ENCODE measurements around the gene GMFB. TPM values are rescaled to one million over a fixed set of nuclear protein-coding genes. Genes with fewer than 3 reads are reported as not detected.
"Not testable (repeated sequence)": the region's sequence is repeated elsewhere in the genome, so short reads cannot be mapped to it uniquely, and the experiment has no call there.

GMFB gene
- polyA plus RNA-seq, 2 of the 4 experiments (the other 2 are of a cell fraction) = 45.5 to 66.7 TPM

- TF ChIP-seq HES2 (IDR thresholded peaks at IDR 0.05) = no peak
- TF ChIP-seq FOXS1 (CRISPR knock-in tag; IDR thresholded peaks at IDR 0.05) = no peak
- no peak for FAIRE-seq
- Histone ChIP-seq H3K4me3 (no peak overlapping the region), H3K4me2 (no peak overlapping the region), H3K4me1 (peaks cover 31% of the 10 kb centered on the region), H3K27ac (no peak overlapping the region), H3K9me3 (no peaks in the 10 kb centered on the region)
- no peak for ATAC-seq
- ChIA-PET CTCF (interaction anchor here (0.6 to 1.3 kb wide), 3 partner anchors 9 to 78 kb away, joined by 3 read pairs; no protein-coding TSS in a partner anchor), POLR2A (no interaction called here)
- WGBS (ENCODE audit: missing lambda C conversion rate) = 71% methylated on average over 7 of the region's 7 CpGs
- DNase-seq (ENCODE audit: low read depth in 1 of 2, low spot score in 1 of 2) = no peak
Observed at GRCh38 chr14:54444681-54445080, 44.1 kb downstream of the GMFB start.

DNA sequence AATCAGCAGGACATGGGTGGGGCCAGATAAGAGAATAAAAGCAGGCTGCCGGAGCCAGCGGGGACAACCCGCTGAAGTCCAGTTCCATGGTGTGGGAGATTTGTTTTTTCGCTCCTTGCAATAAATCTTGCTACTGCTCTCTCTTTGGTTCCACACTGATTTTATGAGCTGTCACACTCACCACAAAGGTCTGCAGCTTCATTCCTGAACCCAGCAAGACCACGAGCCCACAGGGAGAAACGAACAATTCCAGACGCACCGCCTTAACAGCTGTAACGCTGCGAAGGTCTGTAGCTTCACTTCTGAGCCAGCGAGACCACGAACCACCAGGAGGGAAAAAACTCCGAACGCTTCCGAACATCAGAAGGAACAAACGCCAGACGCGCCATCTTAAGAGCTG is 44.8 kb downstream of the GMFB start:
- WGBS (ENCODE audit: missing lambda C conversion rate) = 95% methylated on average over 18 of the region's 18 CpGs
- TF ChIP-seq CBX2 (IDR thresholded peaks at IDR 0.05; ENCODE audit: borderline replicate concordance, low read depth) (no peak), MAFK (IDR thresholded peaks at IDR 0.05; ENCODE audit: partially characterized antibody) (no peak), RCOR1 (IDR thresholded peaks at IDR 0.05; ENCODE audit: low read depth, low read length) (no peak), POLR2A (IDR thresholded peaks at IDR 0.05; ENCODE audit: low read length) (no peak), NR3C1 (IDR thresholded peaks at IDR 0.05) (no peak), JUNB (IDR thresholded peaks at IDR 0.05) (no peak), KDM1A (IDR thresholded peaks at IDR 0.05; ENCODE audit: low read depth) (no peak), USF2 (IDR thresholded peaks at IDR 0.05) (no peak), SMC3 (IDR thresholded peaks at IDR 0.05) (no peak), HOXA7 (CRISPR knock-in tag; IDR thresholded peaks at IDR 0.05) (no peak), ZFP36 (IDR thresholded peaks at IDR 0.05; ENCODE audit: borderline replicate concordance, partially characterized antibody) (no peak), RARB (CRISPR knock-in tag; IDR thresholded peaks at IDR 0.05) (no peak), FOSL2 (IDR thresholded peaks at IDR 0.05) (no peak), FOSL2 (CRISPR knock-in tag; IDR thresholded peaks at IDR 0.05) (no peak), TFCP2L1 (CRISPR knock-in tag; IDR thresholded peaks at IDR 0.05) (no peak), HES2 (IDR thresholded peaks at IDR 0.05) (no peak), EP300 (IDR thresholded peaks at IDR 0.05) (no peak)
- TF ChIP-seq, protein P1, sequence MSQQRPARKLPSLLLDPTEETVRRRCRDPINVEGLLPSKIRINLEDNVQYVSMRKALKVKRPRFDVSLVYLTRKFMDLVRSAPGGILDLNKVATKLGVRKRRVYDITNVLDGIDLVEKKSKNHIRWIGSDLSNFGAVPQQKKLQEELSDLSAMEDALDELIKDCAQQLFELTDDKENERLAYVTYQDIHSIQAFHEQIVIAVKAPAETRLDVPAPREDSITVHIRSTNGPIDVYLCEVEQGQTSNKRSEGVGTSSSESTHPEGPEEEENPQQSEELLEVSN (IDR thresholded peaks at IDR 0.05; ENCODE audit: borderline replicate concordance, low read depth) = no peak
- TF ChIP-seq, protein P2, sequence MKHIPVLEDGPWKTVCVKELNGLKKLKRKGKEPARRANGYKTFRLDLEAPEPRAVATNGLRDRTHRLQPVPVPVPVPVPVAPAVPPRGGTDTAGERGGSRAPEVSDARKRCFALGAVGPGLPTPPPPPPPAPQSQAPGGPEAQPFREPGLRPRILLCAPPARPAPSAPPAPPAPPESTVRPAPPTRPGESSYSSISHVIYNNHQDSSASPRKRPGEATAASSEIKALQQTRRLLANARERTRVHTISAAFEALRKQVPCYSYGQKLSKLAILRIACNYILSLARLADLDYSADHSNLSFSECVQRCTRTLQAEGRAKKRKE (CRISPR knock-in tag; IDR thresholded peaks at IDR 0.05; ENCODE audit: low read depth) = no peak
- TF ChIP-seq, protein P3, sequence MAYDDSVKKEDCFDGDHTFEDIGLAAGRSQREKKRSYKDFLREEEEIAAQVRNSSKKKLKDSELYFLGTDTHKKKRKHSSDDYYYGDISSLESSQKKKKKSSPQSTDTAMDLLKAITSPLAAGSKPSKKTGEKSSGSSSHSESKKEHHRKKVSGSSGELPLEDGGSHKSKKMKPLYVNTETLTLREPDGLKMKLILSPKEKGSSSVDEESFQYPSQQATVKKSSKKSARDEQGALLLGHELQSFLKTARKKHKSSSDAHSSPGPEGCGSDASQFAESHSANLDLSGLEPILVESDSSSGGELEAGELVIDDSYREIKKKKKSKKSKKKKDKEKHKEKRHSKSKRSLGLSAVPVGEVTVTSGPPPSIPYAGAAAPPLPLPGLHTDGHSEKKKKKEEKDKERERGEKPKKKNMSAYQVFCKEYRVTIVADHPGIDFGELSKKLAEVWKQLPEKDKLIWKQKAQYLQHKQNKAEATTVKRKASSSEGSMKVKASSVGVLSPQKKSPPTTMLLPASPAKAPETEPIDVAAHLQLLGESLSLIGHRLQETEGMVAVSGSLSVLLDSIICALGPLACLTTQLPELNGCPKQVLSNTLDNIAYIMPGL (CRISPR knock-in tag; IDR thresholded peaks at IDR 0.05; ENCODE audit: borderline replicate concordance) = no peak
- TF ChIP-seq, protein P4, sequence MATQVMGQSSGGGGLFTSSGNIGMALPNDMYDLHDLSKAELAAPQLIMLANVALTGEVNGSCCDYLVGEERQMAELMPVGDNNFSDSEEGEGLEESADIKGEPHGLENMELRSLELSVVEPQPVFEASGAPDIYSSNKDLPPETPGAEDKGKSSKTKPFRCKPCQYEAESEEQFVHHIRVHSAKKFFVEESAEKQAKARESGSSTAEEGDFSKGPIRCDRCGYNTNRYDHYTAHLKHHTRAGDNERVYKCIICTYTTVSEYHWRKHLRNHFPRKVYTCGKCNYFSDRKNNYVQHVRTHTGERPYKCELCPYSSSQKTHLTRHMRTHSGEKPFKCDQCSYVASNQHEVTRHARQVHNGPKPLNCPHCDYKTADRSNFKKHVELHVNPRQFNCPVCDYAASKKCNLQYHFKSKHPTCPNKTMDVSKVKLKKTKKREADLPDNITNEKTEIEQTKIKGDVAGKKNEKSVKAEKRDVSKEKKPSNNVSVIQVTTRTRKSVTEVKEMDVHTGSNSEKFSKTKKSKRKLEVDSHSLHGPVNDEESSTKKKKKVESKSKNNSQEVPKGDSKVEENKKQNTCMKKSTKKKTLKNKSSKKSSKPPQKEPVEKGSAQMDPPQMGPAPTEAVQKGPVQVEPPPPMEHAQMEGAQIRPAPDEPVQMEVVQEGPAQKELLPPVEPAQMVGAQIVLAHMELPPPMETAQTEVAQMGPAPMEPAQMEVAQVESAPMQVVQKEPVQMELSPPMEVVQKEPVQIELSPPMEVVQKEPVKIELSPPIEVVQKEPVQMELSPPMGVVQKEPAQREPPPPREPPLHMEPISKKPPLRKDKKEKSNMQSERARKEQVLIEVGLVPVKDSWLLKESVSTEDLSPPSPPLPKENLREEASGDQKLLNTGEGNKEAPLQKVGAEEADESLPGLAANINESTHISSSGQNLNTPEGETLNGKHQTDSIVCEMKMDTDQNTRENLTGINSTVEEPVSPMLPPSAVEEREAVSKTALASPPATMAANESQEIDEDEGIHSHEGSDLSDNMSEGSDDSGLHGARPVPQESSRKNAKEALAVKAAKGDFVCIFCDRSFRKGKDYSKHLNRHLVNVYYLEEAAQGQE (IDR thresholded peaks at IDR 0.05) = no peak
- DNase-seq (ENCODE audit: low read depth in 1 of 2, low spot score in 1 of 2) (no peak), ATAC-seq (no peak), FAIRE-seq (no peak)
- Histone ChIP-seq H3K27ac (no peak overlapping the region), H3K4me2 (no peak overlapping the region), H3K4me1 (peaks cover 38% of the 10 kb centered on the region), H3K4me3 (no peak overlapping the region), H3K9me3 (no peaks in the 10 kb centered on the region)
- POLR2A ChIA-PET = no interaction called here
- CTCF ChIA-PET = interaction anchor here (0.6 to 1.3 kb wide), 5 partner anchors 9 to 330 kb away, joined by 3 to 5 read pairs (median 3); no protein-coding TSS in a partner anchor

GRCh38 chr14:54442961-54443360 is 45.8 kb downstream of the GMFB start:
- H3K9me3 ChIP-seq; ATAC-seq; H3K4me2 ChIP-seq; H3K27ac ChIP-seq; H3K4me3 ChIP-seq; POLR2A ChIA-PET; DNase-seq (ENCODE audit: low read depth in 1 of 2, low spot score in 1 of 2); FAIRE-seq: not testable (repeated sequence)
- CTCF ChIA-PET = interaction anchor here (1.0 to 1.1 kb wide), 2 partner anchors 14 to 332 kb away, joined by 3 to 5 read pairs; no protein-coding TSS in a partner anchor
- peaks cover 43% of the 10 kb centered on the region for H3K4me1 ChIP-seq
- 89% methylated on average over 15 of the region's 23 CpGs for WGBS (ENCODE audit: missing lambda C conversion rate)

Measured in A549 (cell line).